Loucy (cell line): ENCODE data around the gene DLG2.

Experiments used
- CTCF ChIP-seq: fragments of 200-600 bp; sonication (generic); conservative IDR thresholded peaks from 2 replicates; pipeline ENCODE4 v1.5.1; 2014; ENCODE audit warnings: mild to moderate bottlenecking, antibody characterized with exemption, low read length
- EZH2phosphoT487 ChIP-seq: fragments of 200-600 bp; IDR thresholded peaks from 2 replicates; pipeline ENCODE4 v1.6.1; 2018; ENCODE audit warnings: antibody characterized with exemption, mild to moderate bottlenecking, moderate library complexity, borderline replicate concordance

DNA sequence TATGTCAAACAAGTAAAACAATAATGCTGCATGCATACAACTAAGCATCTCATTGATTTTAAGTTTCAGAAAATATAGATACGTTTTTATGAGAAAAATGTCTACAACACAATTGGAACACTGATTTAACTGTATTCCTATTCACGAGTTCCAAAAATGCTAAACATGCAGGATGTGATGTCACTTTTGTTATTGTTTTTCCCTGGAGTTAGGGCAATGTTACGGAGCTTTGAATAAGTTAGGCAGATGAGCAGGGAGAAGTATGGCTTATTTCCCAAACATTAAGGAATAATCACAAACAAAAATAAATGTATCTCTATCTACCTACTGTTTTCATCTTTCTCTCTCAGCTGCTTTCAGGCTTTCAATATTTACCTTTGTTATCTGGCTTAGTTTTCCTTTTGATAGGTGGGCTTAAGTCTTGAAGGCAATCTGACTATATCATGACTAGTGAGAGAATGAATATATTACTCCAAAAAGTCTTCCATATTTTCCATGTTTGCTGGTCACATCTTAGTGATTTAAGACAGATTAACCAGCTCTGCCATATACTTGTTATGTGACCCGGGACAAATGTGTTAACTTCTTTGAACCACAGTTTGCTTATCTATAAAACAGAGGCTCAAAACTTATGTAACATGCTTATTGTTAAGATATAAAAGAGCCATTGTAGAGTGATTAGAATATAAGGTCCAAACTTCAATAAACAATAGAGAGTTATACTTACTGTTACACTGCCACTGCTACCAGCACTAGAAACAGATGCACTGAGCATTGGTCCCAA is 1486.6 kb downstream of the DLG2 start:
- TF ChIP-seq CTCF, result no peak
- TF ChIP-seq EZH2phosphoT487, result no peak
